Parathyroid adenoma (tissue), 2 donors: ENCODE measurements around the gene EXOC3.

Experiments
- H2AFZ ChIP-seq: fragments of 300-600 bp; sonication (generic); one replicate; pipeline ENCODE4 v1.7.0; 2017; ENCODE audit warnings: antibody characterized with exemption, mild to moderate bottlenecking
- H3K27ac ChIP-seq: fragments of 300-600 bp; sonication (generic); one replicate; pipeline ENCODE4 v1.7.0; 2017
- H3K27me3 ChIP-seq: fragments of 300-600 bp; sonication (generic); one replicate; pipeline ENCODE4 v1.7.0; 2017; ENCODE audit warnings: low read length; ENCODE audit not compliant: control insufficient read depth, insufficient read depth
- H3K36me3 ChIP-seq: fragments of 300-600 bp; sonication (generic); one replicate; pipeline ENCODE4 v1.7.0; 2017; ENCODE audit warnings: low read length; ENCODE audit not compliant: control insufficient read depth, insufficient read depth
- H3K4me1 ChIP-seq: fragments of 300-600 bp; sonication (generic); one replicate; pipeline ENCODE4 v1.7.0; 2017; ENCODE audit warnings: control low read depth
- H3K4me2 ChIP-seq: fragments of 300-600 bp; sonication (generic); one replicate; pipeline ENCODE4 v1.7.0; 2017; ENCODE audit warnings: low read length
- H3K4me3 ChIP-seq: fragments of 300-600 bp; sonication (generic); one replicate; pipeline ENCODE4 v1.7.0; 2017; ENCODE audit warnings: low read depth, low read length
- H3K79me2 ChIP-seq: fragments of 300-600 bp; sonication (generic); one replicate; pipeline ENCODE4 v1.7.0; 2017; ENCODE audit warnings: control low read depth
- H3K9ac ChIP-seq: fragments of 300-600 bp; sonication (generic); one replicate; pipeline ENCODE4 v1.7.0; 2017; ENCODE audit warnings: mild to moderate bottlenecking
- H3K9me3 ChIP-seq: fragments of 300-600 bp; sonication (generic); one replicate; pipeline ENCODE4 v1.7.0; 2017; ENCODE audit warnings: low read length; ENCODE audit not compliant: control insufficient read depth
- CTCF ChIP-seq: fragments of 300-600 bp; sonication (generic); IDR thresholded peaks from one replicate; pipeline ENCODE4 v1.7.0; 2017; ENCODE audit warnings: antibody characterized with exemption, mild to moderate bottlenecking
- donor health status: primary hyperparathyroidism.

EXOC3 gene

GRCh38 chr5:513216-514100, 70.5 kb downstream of the EXOC3 start:
- Histone ChIP-seq H3K4me2 (no peak overlapping the region), H3K27ac (no peak overlapping the region), H2AFZ (no peak overlapping the region), H3K36me3 (no peaks in the 10 kb centered on the region), H3K4me1 (no peaks in the 10 kb centered on the region), H3K27me3 (no peaks in the 10 kb centered on the region), H3K4me3 (no peak overlapping the region), H3K9me3 (no peaks in the 10 kb centered on the region), H3K9ac (no peak overlapping the region), H3K79me2 (no peaks in the 10 kb centered on the region)
- no peak for TF ChIP-seq CTCF

- H3K27ac ChIP-seq = no peak overlapping the region
- TF ChIP-seq CTCF = no peak
- no peak overlapping the region for H3K4me2 ChIP-seq
- H3K4me3 ChIP-seq = no peak overlapping the region
- no peaks in the 10 kb centered on the region for H3K4me1 ChIP-seq
- no peaks in the 10 kb centered on the region for H3K9me3 ChIP-seq
- no peaks in the 10 kb centered on the region for H3K79me2 ChIP-seq
- no peak overlapping the region for H2AFZ ChIP-seq
- no peak overlapping the region for H3K9ac ChIP-seq
- no peaks in the 10 kb centered on the region for H3K27me3 ChIP-seq
- no peaks in the 10 kb centered on the region for H3K36me3 ChIP-seq
Observed at GRCh38 chr5:514101-514485, 71.1 kb downstream of the EXOC3 start.

- Histone ChIP-seq H3K27ac (no peak overlapping the region), H3K9me3 (no peaks in the 10 kb centered on the region), H3K9ac (no peak overlapping the region), H3K36me3 (no peaks in the 10 kb centered on the region), H3K4me2 (no peak overlapping the region), H2AFZ (no peak overlapping the region), H3K79me2 (no peaks in the 10 kb centered on the region), H3K27me3 (no peaks in the 10 kb centered on the region), H3K4me1 (no peaks in the 10 kb centered on the region), H3K4me3 (no peak overlapping the region)
- no peak for TF ChIP-seq CTCF
Observed at GRCh38 chr5:514673-515072, 71.7 kb downstream of the EXOC3 start.

GRCh38 chr5:515273-515836, 72.4 kb downstream of the EXOC3 start:
- Histone ChIP-seq H3K27ac (no peak overlapping the region), H3K9me3 (no peaks in the 10 kb centered on the region), H2AFZ (no peak overlapping the region), H3K4me2 (no peak overlapping the region), H3K36me3 (no peaks in the 10 kb centered on the region), H3K4me3 (no peak overlapping the region), H3K27me3 (no peaks in the 10 kb centered on the region), H3K4me1 (no peaks in the 10 kb centered on the region), H3K9ac (no peak overlapping the region), H3K79me2 (no peaks in the 10 kb centered on the region)
- TF ChIP-seq CTCF = no peak
